Stimulated activated CD4-positive, alpha-beta T cell treated with anti-CD3 and anti-CD28 coated beads, TNF-alpha, amount 100 ng/mL, for 24 hours (primary cell): ENCODE measurements around the gene PRKAA1.
A peak's percentile ranks its signal among the peaks of the same experiment; 100 is the strongest.

Source experiments
- DNase-seq, 3 experiments: peaks; one replicate each; pipeline ENCODE4 v3.0.0-alpha.2; 2020; ENCODE audit warnings: low read depth in 3 of 3

The PRKAA1 gene

GRCh38 chr5:40798012-40798800 lies at the start of gene PRKAA1:
Gene PRKAA1 (minus strand): TSS chr5:40798374. CDS start chr5:40798189, 185 bp downstream.
- DNase-seq = peak; percentile 74 to 84 (median 74)

- DNase-seq = no peak
Observed at GRCh38 chr5:40847525-40847924, 49.4 kb upstream of the PRKAA1 start.

GRCh38 chr5:40846371-40846770 lies 48.2 kb upstream of the PRKAA1 start:
- DNase-seq = no peak

- DNase-seq = no peak
Observed at GRCh38 chr5:40844565-40844964, 46.4 kb upstream of the PRKAA1 start.

- DNase-seq = no peak
Observed at GRCh38 chr5:40842351-40842750, 44.2 kb upstream of the PRKAA1 start.

- DNase-seq = no peak
Observed at GRCh38 chr5:40841068-40841805, 43.1 kb upstream of the PRKAA1 start, which contains the start of gene CARD6. Gene CARD6 (plus strand): TSS chr5:40841367. CDS start chr5:40841383, 16 bp downstream.

- no peak for DNase-seq
Observed at GRCh38 chr5:40838086-40838485, 39.9 kb upstream of the PRKAA1 start.

- DNase-seq = peak; percentile 82 to 92 (median 87)
Observed at GRCh38 chr5:40834849-40835787, 36.9 kb upstream of the PRKAA1 start, which contains the start of gene RPL37. Gene RPL37 (minus strand): TSS chr5:40835222. CDS start chr5:40835185, 37 bp downstream.

GRCh38 chr5:40834391-40834848 lies 36.2 kb upstream of the PRKAA1 start:
- DNase-seq = peak in 1 of 3 experiments; percentile 26

- no peak for DNase-seq
Observed at GRCh38 chr5:40833712-40834229, 35.6 kb upstream of the PRKAA1 start.

GRCh38 chr5:40832345-40832744 lies 34.2 kb upstream of the PRKAA1 start:
- no peak for DNase-seq

- DNase-seq = no peak
Observed at GRCh38 chr5:40831346-40832210, 33.4 kb upstream of the PRKAA1 start.

- DNase-seq = no peak
Observed at GRCh38 chr5:40829748-40830533, 31.8 kb upstream of the PRKAA1 start.

GRCh38 chr5:40828690-40829661 lies 30.8 kb upstream of the PRKAA1 start:
- DNase-seq = no peak

- DNase-seq = no peak
Observed at GRCh38 chr5:40828021-40828631, 30.0 kb upstream of the PRKAA1 start.

- DNase-seq = no peak
Observed at GRCh38 chr5:40827188-40827977, 29.2 kb upstream of the PRKAA1 start.
